HG02763 (cell line): ENCODE results near the gene EYS.
"Not testable (repeated sequence)": the region's sequence is repeated elsewhere in the genome, so short reads cannot be mapped to it uniquely, and the experiment has no call there.

Source experiments
- ATAC-seq: cut with Tn5 transposase; IDR thresholded peaks from one replicate; pipeline ENCODE4 v1.9.1; 2021; ENCODE audit warnings: mild to moderate bottlenecking, moderate library complexity; ENCODE audit not compliant: unreplicated experiment

EYS gene

DNA sequence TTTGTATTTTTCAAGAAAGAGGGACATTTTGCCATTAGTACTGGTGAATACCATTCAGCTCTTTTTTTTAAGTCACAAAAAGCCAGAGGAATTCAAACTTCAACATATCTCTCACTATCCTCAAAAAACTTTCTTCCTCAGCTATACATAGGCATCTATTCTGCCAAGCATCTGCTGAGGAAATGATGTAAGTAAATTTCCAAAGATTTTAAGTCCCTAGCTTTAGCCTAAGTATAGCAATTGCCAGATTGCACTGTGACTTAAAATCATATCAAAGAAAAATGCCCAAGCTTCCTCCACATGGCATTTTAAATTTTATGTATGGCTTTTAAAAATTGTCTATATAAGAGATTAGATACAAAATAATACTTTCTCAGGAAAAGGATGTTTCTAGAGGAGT is 237.4 kb downstream of the EYS start:
- ATAC-seq: no peak

DNA sequence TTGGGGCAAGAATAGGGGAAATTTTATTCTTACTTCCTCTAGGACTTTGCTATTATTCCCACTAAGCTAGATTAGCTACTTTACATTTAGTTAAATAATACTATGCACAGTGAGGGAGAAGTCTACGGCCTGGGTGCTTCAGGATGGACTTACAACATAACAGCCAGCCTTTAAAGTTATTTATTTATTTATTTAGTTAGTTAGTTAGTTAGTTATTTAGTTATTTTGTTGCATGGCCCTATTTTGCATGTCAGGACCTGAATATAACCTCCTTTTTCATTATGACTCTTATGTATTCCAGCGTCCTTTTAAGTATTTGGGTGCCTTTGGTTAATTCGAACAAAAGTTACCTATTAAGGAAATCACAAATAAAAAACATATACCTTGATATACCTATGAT is 238.7 kb downstream of the EYS start:
- no peak for ATAC-seq

DNA sequence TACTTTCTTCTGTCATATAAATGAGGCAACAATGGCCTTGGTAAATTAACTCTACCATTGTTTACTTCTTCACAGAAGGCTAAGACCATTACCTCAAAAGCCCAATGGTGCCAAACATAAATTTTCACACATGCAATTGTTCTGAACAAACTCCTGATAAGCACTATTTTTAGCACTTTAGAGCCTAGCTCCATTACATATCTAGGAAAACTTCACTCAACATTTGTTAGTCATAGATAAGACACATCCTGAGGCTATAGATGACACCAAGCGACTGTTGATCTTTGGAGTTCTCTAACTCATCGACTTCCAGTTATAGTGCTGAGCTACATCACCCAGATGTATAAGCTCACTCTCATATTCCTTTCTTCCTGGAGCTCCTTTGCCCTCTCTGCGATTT is 245.9 kb downstream of the EYS start:
- ATAC-seq: no peak

DNA sequence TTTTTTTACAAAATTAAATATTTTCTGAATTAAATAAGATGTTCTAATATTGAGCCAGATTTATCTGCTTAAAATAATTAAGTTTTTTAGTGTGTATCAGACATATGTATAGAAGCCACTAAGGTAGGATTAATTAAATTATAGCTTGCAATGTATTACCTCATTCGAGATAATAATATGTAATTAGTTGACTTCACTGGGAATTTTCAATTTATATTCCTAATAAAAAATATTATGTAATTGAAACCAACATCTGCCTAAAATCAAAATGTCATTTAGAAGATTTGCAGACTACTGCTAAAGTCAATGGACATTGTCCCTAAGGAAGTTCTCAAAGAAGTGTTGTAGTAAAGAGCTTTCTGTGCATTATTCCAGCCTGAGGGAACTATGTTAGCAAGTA is 254.7 kb downstream of the EYS start:
- ATAC-seq: no peak

DNA sequence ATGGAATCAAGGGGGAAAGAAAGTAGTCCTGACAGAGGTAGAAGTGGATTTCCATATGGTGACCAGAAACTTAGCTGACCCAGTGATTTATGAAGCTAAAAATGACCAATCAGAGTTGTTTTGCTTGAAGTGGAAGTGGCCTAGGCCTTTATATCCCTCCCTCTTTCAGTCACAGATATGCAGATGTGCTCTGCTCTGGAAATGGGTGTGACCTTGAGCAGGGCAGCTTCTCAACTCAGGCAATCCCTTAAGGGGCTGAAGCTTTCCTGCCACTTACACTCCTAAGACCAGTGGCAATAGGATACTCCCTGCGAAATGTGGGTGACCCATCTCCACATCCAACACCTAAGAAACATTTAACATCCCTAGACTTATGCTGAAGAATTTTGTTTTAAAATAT is 256.6 kb downstream of the EYS start:
- no peak for ATAC-seq

DNA sequence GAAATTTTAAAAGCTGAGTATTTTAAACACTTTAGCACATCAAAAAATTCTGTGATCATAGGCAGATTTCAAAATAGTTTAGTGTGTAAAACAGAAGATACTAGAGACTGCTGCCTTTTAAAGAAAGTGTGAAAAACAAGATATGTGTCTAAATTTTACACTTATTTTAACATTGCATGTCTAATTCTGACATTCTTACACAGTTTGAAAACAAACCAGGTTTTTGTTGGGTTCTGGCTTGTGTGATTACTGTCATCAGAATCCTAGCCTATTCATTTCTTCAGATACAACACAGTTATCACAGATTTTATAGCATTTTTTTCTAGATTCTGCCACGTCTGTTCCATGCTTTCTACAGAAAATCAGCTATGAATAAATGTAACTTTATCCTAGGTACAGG is 257.1 kb downstream of the EYS start:
- ATAC-seq: no peak

DNA sequence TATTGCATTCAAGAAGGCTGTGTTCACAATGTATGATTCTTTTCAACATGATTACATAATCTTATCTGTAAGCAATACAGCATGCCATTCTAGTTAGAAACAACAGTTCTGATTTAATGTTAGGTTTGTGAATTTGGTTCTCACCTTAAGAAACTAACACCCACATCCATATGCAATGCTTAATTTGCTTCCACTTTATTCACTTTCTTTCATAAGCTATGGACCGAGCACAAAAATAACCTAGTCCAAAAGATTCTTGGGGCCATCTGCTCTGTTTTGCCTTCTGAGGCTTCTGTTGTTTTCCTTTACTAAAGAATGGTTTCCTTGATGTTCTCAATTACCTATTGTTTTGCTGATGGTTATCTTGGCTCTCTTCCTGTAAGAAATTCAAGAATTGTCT is 258.2 kb downstream of the EYS start:
- ATAC-seq: no peak

DNA sequence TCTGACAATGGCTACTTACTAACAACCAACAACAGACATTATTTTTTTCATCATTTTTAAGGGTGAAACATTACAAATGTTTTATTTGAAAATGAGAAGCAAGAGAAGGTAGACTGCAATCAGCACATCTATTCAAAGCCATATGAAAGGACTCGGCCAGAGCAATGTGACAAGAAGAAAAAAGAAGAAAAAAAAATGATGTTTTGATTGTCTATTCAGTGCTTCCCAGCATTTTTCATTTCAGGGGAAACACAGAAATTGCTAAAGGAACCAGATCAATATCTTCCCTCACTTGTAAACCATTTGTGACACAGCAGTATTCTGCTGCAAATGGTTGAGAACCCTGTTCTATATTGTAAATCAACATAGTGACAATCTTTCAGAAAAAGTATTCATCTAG is 270.7 kb downstream of the EYS start:
- ATAC-seq: no peak

DNA sequence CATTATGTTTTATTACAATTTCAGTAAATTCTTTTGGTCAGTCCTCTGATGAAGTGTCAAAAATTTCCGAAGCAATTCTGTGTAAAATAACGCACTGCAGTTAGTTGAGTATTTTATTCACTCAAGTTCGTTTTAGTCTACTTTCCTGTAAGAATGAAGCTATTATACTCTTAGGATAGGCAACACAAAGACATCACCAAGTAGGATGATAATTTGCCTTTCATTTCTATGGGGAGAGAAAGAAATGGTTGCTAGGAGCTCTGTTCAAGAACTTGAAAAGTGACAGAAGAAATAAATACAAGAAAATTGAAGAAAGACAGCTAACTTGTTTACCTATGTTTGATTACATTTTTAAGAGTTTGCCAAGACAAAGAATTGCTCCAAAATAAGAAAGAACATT is 290.4 kb downstream of the EYS start:
- no peak for ATAC-seq

DNA sequence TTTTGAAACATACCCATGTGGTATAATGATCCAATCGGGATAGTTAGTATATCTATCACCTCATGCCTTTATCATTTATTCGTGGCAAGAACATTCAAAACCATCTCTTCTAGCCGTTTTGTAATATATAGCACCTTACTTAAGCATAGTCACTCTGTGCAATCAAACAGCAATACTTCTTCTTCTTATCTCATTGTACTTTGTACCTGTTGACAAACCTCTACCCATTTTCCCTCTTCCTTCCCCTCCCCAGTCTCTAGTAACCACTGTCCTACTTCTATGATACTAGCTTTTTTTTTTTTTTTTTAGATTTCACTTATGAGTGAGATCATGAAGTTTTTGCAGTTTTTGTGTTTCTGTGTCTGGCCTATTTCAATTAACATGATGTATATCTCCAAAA is 296.7 kb downstream of the EYS start:
- no peak for ATAC-seq

DNA sequence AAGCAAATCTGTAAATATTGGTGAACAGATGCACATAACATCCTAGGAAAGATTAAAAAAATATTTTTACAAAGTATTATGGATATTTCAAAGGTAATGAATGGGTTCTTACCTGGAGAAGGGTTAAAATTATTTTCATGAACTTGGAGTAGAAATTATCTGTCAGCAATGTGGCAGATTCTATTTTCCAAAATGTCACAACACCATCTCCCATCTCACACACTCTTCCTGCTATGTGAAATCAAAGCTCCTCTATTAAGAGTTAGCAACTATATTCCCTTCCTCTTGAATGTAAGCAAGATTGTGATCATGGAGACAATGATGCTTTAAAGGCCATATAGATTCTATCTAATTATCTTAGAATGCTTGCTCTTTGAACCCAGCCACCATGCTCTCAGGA is 304.5 kb downstream of the EYS start:
- no peak for ATAC-seq

DNA sequence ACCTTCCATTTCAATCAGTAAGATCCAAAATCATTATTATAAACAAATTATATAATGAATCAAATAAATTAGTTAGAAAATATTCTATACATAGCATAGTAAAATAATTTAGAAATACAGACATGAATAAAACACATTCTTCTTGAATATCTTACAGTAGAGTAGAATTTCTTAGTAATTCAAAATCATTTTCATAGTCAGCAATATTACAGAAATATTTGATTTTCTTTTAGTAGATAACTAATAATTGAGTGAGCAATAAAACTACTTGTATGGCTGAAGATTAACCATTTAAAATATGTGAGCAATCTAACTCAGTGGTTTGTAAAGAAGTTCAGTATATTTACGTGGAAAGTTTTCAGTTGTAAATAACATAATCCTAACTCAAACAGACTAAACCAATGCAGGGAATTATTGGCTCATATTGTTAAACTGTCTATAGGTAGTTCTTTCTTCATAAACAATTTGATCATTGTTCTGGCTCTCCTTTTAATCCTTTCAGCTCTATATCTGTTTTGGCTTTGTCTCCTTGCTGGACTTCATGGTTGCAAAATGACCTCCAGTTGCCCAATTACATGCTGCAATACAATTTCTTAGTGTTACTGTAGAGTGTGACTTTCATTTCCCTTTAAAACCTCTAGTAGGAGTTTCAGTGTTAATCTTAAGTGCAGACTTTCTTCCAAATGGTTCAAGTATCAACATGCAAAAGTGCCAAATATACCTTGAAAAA is 307.5 kb downstream of the EYS start:
- no peak for ATAC-seq

DNA sequence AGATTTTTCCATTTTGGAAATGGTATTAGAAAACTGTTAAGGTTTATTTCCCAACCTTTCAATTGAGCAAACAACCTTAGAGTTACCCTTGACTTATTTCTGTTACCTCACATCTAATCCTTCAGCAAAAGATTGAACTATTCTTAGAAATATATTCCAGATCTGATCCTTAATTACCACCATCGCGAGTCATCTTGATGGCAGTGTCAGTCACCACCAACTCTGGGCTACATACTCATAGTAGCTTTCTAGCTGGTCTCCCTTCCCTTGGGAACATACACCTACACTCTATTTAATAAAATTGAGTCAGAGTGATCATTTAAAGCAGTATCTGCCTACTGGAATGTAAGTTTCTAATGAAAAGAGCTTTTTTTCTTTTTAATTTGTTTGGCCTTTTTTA is 308.2 kb downstream of the EYS start:
- ATAC-seq: no peak

DNA sequence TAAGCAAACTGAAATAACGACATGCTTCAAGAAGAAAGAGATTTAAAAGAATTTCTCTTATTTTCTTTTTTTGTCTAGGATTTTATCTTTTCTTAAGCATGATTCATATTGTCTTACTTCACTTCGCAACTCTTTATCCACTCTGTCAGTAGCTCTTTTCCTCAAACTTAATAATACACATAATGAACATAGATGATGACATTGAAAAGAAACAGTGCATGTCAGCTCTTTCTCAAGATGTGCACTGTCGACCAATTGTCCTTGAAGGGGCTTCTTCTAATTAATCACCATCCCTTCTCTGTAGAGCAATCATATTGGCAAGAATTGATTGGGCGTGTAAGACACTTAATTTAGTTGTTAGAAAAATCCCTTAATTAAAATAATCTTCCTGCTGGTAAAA is 356.5 kb downstream of the EYS start:
- no peak for ATAC-seq

DNA sequence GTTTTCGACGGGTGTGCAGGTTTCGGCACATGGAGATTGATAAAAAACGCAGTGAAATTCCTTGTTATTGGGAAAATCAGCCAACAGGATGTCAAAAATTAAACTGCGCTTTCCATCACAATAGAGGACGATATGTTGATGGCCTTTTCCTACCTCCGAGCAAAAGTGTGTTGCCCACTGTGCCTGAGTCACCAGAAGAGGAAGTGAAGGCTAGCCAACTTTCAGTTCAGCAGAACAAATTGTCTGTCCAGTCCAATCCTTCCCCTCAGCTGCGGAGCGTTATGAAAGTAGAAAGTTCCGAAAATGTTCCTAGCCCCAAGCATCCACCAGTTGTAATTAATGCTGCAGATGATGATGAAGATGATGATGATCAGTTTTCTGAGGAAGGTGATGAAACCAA is 404.4 kb downstream of the EYS start:
- not testable (repeated sequence) for ATAC-seq

DNA sequence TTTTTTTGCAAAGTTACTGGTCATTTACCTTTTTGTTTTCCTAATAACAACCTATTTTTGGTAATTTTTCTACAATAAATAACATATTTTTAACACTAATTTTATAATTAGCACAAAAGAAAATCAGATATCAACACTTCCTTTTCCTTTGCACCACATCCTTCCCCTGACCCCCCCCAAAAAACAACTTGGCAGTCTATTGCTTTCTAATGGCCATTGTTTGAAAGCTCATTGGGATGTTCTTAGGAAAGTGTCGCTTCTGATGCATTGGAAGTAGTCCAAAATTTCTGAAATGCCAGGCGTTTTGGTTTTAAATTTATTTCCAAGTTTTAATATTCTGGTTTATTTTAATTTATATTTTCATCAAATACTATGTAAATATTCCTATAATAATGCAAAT is 407.8 kb downstream of the EYS start:
- no peak for ATAC-seq

DNA sequence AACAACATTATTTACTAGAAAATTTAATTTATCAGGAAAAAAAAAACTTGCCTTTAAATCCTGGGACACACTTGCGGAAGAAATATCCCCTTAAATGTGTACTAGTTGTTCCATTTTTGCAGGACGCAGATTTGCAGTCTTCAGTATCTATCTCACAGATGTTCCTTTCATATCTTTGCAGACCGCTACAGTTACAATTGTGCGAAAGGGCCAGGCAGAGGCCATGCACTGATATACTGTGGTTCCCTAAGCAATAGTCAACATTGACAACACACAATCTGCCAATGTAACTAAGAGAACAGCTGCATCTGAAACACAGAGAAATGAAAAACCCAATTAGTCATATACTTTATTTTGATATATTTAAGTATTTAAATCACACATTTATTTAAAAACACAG is 411.2 kb downstream of the EYS start:
- ATAC-seq: no peak

DNA sequence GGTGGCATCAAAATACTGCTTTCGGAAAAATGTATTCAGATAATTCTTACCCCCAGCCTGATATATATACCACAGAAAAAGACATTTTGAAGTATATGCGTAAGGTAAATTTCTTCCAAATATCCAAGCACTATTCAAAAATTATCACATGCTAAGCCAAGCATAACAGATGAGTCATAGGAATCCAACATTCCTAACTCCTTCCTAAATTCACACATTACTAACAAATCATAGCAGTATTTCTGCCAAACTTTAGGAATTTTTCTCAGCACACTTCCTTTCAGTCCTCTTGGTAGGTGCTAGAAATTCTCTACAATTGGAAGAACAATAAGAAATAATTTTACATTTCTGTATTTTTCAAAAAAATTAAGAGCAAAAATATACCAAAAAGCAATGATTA is 417.5 kb downstream of the EYS start:
- ATAC-seq: no peak

DNA sequence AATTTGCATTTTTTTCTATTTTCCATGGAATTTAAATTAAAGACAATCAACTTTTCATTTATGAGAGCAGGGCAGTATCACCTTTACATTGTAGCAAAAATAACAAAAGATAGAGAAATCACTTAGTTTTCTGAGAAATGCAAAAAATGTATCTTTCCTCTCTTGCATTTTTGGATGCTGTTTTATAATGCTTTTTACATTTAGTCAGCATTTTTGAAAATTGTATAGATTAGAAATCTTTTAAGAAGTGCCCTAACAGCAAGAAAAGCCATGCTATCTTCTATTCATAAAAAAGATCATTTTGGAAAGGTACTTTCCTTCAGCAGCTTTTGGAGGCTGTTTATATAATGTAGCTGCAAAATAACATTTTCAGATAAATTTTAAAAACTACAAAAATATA is 421.8 kb downstream of the EYS start:
- ATAC-seq: no peak

DNA sequence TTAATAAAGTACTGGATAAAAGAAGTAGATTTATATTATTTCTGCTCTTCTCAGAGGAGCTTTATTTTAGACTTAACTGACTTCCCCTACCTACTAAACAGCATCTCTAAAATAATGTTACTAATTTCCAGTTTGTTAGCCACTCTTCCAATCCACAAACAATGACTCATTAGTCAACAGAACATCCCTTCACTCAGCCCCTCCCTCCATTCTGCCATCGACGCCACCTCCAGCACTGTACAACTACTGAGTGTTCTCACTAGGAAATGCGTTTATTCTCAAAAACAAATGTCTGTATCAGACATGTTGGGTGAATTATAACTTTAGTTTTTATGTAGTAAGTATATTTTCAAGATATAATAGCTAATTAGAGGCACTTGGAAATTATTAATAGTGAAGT is 427.0 kb downstream of the EYS start:
- no peak for ATAC-seq

DNA sequence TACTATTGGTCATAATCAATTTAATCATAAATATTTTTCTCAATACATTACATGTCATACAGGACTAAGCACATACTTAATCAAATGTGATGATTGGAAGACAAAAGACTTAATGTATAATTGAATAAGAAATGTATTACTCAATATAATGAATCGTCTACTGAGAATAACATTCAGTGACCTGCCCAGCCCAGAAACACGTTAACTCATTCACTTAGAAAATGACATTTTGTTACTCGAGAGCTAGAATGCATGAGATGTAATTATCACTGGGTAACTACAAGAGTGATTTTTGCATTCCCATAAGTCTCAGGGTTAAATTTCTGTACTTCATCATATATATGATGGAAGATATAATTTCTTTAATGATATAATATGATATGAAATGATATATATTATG is 444.8 kb downstream of the EYS start:
- no peak for ATAC-seq

DNA sequence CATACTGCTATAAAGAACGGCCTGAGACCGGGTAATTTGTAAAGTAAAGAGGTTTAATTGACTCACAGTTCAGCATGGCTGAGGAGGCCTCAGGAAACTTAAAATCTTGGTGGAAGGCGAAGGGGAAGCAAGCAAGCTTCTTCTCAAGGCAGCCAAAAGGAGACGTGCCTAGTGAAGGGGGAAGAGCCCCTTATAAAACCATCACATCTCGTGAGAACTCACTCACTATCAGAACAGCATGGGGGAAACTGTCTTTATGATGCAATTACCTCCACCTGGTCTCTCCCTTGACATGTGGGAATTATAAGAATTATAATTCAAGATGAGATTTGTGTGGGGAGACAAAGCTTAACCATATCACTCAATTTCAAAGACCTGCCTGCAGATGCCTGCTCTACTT is 447.0 kb downstream of the EYS start:
- no peak for ATAC-seq

DNA sequence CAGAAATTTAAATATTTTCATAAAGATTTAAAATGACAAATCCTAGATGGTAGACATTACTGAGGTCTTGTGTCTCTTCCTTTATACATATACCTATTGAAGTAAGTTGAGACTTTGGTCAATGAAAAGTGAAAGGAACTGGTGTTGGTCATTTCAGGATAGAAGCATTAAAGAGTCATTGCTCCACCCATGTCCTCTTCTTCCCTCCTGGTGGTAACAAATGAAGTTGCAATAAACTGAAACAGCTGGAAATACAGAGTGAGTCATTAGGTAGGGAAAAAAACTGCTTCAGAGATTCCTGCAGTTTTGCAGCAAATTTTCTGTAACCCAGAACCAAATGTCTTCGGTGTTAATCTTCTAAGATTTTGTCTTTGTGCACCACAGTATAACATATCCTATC is 448.0 kb downstream of the EYS start:
- ATAC-seq: no peak

DNA sequence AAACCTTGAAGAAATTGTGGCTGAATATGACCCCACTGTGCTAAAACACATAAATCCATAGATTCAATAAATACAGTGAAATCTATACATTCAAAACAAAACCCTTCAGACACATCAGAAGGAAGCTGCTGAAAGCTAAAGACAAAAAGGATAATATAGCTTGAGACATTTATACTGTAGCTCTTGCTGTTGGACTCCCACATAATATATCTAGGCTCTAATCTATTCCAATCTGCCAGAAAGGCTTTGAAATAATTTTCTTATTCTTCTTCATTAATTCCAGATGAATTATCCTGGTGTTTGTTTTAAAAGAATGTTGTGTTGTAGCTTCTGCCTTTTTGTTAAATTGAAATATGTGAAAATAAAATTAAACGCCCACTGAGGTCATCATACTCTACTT is 454.0 kb downstream of the EYS start:
- ATAC-seq: no peak
